Measurements from ENCODE around the gene SLC43A2. TPM values are rescaled to one million over a fixed set of nuclear protein-coding genes. Genes with fewer than 3 reads are reported as not detected.

Gene SLC43A2
- total RNA-seq, 1 experiment from 2014 or later = 12.9 TPM

DNA sequence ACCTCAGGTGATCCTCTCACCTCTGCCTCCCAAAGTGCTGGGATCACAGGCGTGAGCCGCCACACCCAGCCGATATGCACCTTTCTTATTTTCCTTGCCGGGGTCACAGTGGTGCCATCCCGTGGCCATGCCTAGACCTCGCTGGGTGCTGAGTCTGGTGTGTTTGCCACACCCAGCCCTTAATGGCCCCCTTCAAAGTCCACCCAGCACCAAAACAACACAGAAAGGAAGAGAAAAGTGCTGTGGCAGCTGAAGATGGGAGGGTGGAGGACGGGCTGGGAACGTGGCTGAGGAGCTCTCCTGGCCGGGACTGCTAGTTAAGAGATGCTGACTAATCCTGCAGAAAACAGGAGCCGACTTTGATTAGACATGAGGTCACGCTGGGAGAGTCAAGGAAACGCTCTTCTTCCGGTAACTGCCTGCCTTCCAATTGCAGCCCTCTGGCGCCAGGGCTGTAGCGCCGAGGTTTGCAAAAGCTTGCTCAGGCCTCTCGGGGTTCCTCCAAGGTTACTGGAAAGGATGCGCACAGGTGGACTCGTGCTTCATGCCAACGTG, 10.9 kb downstream of the SLC43A2 start:
- no peak overlapping the region for H2BK5ac ChIP-seq (ENCODE audit: insufficient read length, low read length)
- H4K20me1 ChIP-seq (ENCODE audit: control insufficient read depth, insufficient read depth, insufficient read length) = no peaks in the 10 kb centered on the region
- no peak overlapping the region for H2AFZ ChIP-seq (ENCODE audit: low read length)
- no peak overlapping the region for H2BK15ac ChIP-seq (ENCODE audit: low read depth, low read length)
- H2AK5ac ChIP-seq (ENCODE audit: insufficient read length, low read length) = no peak overlapping the region
- peak overlapping the region in 1 of 3 experiments; percentile 69; a peak in 3 of 7 replicates for H3K27ac Mint-ChIP-seq
- H3K9me3 Mint-ChIP-seq = no peaks in the 10 kb centered on the region
- H3K27me3 Mint-ChIP-seq (ENCODE audit: low read depth) = no peaks in the 10 kb centered on the region
- WGBS (ENCODE audit: extremely low coverage, insufficient read length, low lambda C conversion rate) = no CpG with 5 or more reads among the region's 20 CpGs
- no peaks in the 10 kb centered on the region for H3K4me1 ChIP-seq (ENCODE audit: insufficient read depth, low read length)
- H2BK20ac ChIP-seq (ENCODE audit: low read depth, low read length, poor library complexity, severe bottlenecking) = no peak overlapping the region
- H3K36me3 Mint-ChIP-seq (ENCODE audit: insufficient read depth in 1 of 3, low read depth in 3 of 3) = peaks cover 7 to 10% (median 7%) of the 10 kb centered on the region in 3 experiments; a peak in 6 of 7 replicates
- H3K4me2 ChIP-seq (ENCODE audit: insufficient read depth, insufficient read length, low read length) = no peak overlapping the region
- no peaks in the 10 kb centered on the region for H3K23me2 ChIP-seq (ENCODE audit: insufficient read length, low read depth, low read length, poor library complexity, severe bottlenecking)
- H3K27ac ChIP-seq (ENCODE audit: insufficient read length, low read depth, low read length) = no peak overlapping the region
- no peaks in the 10 kb centered on the region for H3K79me1 ChIP-seq (ENCODE audit: insufficient read depth, low read depth, low read length, poor library complexity, severe bottlenecking)
- H3K14ac ChIP-seq (ENCODE audit: insufficient read depth, low read length) = no peak overlapping the region; the same call in 1 of the 2 replicates
- no peak overlapping the region for H3T11ph ChIP-seq (ENCODE audit: low read length)
- no peak overlapping the region for H2BK120ac ChIP-seq (ENCODE audit: low read depth, low read length, poor library complexity, severe bottlenecking)
- H4K5ac ChIP-seq (ENCODE audit: insufficient read length, low read depth, low read length) = no peak overlapping the region
- H3K56ac ChIP-seq (ENCODE audit: insufficient read length, low read depth, low read length) = no peak overlapping the region
- no peak overlapping the region for H3K9ac ChIP-seq (ENCODE audit: extremely low read depth, insufficient read length, low read length)
- no peaks in the 10 kb centered on the region; the same call in 1 of the 2 replicates for H3K79me2 ChIP-seq (ENCODE audit: insufficient read depth, low read length)
- TF ChIP-seq, protein P1, sequence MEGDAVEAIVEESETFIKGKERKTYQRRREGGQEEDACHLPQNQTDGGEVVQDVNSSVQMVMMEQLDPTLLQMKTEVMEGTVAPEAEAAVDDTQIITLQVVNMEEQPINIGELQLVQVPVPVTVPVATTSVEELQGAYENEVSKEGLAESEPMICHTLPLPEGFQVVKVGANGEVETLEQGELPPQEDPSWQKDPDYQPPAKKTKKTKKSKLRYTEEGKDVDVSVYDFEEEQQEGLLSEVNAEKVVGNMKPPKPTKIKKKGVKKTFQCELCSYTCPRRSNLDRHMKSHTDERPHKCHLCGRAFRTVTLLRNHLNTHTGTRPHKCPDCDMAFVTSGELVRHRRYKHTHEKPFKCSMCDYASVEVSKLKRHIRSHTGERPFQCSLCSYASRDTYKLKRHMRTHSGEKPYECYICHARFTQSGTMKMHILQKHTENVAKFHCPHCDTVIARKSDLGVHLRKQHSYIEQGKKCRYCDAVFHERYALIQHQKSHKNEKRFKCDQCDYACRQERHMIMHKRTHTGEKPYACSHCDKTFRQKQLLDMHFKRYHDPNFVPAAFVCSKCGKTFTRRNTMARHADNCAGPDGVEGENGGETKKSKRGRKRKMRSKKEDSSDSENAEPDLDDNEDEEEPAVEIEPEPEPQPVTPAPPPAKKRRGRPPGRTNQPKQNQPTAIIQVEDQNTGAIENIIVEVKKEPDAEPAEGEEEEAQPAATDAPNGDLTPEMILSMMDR (conservative IDR thresholded peaks at IDR 0.05) = no peak
- no peak for DNase-seq
- H3K27me3 ChIP-seq (ENCODE audit: insufficient read depth, low read length) = no peaks in the 10 kb centered on the region
- H3K9me3 ChIP-seq (ENCODE audit: control insufficient read depth, low read depth, low read length) = no peaks in the 10 kb centered on the region
- no peak overlapping the region for H3K18ac ChIP-seq (ENCODE audit: insufficient read length, low read depth, low read length)
- no peak overlapping the region for H2BK12ac ChIP-seq (ENCODE audit: insufficient read length, low read depth, low read length)
- no peak overlapping the region for H3K4ac ChIP-seq (ENCODE audit: low read depth, low read length)
- no peak overlapping the region for H4K8ac ChIP-seq (replicated peaks; ENCODE audit: insufficient read length, low read depth, low read length)
- H3K4me1 Mint-ChIP-seq = peaks cover 6% of the 10 kb centered on the region in 2 experiments
- H3K23ac ChIP-seq (ENCODE audit: insufficient read length, low read depth, low read length) = no peak overlapping the region
- no peak overlapping the region for H3K4me3 Mint-ChIP-seq
- no peak overlapping the region for H4K91ac ChIP-seq (ENCODE audit: insufficient read length, low read depth, low read length)

Measured in H9 (cell line).